Measurements from ENCODE around the gene VTI1A. TPM values are rescaled to one million over a fixed set of nuclear protein-coding genes. Genes with fewer than 3 reads are reported as not detected.

VTI1A gene
- total and polyA plus RNA-seq, 2 experiments from 2014 or later = 20.4 to 39.8 TPM

DNA sequence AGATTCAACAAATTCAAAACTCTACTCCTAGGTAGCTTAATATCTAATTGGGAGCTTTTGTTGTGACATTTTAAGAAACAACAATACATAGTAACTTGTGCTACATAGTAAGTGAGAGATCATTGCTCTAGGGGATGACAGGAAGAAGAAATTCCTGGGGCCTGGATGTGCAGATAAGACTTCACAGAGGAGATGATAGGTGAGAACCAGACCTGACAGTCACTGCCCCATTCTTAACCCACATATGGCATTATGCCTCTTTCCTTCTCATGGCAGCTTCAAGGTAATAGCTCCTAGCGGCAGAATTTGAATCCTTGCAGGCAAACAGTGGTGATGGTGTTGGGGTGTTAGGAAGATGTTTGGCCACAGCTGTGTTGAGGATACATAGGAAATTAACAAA, 233.6 kb downstream of the VTI1A start:
- Histone ChIP-seq H3K9me2 (replicated peaks; ENCODE audit: insufficient read depth) (no peaks in the 10 kb centered on the region), H3K36me3 (replicated peaks; ENCODE audit: insufficient read depth, low read depth) (no peaks in the 10 kb centered on the region), H3K4me3 (no peak overlapping the region), H3K27me3 (no peaks in the 10 kb centered on the region), H3K79me2 (no peaks in the 10 kb centered on the region), H3K4me1 (ENCODE audit: insufficient read depth) (peaks cover 22% of the 10 kb centered on the region), H4K20me1 (ENCODE audit: insufficient read depth, poor library complexity, severe bottlenecking) (no peaks in the 10 kb centered on the region), H3K27ac (no peak overlapping the region), H3K4me2 (no peak overlapping the region), H2AFZ (no peak overlapping the region), H3K9me3 (ENCODE audit: low read depth) (no peaks in the 10 kb centered on the region)
- DNase-seq (ENCODE audit: low spot score) = no peak
- 85% methylated on average over 1 of the region's 1 CpG for WGBS (ENCODE audit: low lambda C conversion rate, missing lambda C conversion rate)
- TF ChIP-seq EZH2 (IDR thresholded peaks at IDR 0.05; ENCODE audit: borderline replicate concordance) (no peak), EZH2phosphoT487 (IDR thresholded peaks at IDR 0.05; ENCODE audit: low read depth, severe bottlenecking, unreplicated experiment) (no peak)
- TF ChIP-seq, protein P1, sequence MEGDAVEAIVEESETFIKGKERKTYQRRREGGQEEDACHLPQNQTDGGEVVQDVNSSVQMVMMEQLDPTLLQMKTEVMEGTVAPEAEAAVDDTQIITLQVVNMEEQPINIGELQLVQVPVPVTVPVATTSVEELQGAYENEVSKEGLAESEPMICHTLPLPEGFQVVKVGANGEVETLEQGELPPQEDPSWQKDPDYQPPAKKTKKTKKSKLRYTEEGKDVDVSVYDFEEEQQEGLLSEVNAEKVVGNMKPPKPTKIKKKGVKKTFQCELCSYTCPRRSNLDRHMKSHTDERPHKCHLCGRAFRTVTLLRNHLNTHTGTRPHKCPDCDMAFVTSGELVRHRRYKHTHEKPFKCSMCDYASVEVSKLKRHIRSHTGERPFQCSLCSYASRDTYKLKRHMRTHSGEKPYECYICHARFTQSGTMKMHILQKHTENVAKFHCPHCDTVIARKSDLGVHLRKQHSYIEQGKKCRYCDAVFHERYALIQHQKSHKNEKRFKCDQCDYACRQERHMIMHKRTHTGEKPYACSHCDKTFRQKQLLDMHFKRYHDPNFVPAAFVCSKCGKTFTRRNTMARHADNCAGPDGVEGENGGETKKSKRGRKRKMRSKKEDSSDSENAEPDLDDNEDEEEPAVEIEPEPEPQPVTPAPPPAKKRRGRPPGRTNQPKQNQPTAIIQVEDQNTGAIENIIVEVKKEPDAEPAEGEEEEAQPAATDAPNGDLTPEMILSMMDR (IDR thresholded peaks at IDR 0.05; ENCODE audit: poor library complexity) = no peak

DNA sequence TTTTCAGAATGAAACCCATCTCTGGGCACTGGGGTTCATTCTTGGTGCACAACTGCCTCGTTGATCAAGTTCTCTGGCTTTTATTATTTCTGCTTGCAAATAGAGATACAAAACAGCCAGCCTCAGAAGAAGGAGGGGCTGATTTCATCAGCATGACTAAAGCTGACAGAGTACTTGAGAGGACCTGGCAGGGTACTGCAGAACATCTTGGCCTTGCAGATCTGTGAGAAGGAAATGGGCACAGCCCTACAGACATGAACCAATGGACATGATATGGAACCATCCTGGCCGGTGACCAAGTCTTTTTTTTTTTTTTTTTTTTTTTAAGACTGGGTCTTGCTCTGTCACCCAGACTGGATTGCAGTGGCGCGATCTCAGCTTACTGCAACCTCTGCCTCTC, 240.6 kb downstream of the VTI1A start:
- Histone ChIP-seq H3K9me3 (ENCODE audit: low read depth) (no peaks in the 10 kb centered on the region), H3K27ac (no peak overlapping the region), H4K20me1 (ENCODE audit: insufficient read depth, poor library complexity, severe bottlenecking) (no peaks in the 10 kb centered on the region), H3K9me2 (replicated peaks; ENCODE audit: insufficient read depth) (no peaks in the 10 kb centered on the region), H3K4me2 (no peak overlapping the region), H2AFZ (no peak overlapping the region), H3K4me3 (no peak overlapping the region), H3K36me3 (replicated peaks; ENCODE audit: insufficient read depth, low read depth) (no peaks in the 10 kb centered on the region), H3K27me3 (no peaks in the 10 kb centered on the region), H3K4me1 (ENCODE audit: insufficient read depth) (no peaks in the 10 kb centered on the region), H3K79me2 (no peaks in the 10 kb centered on the region)
- DNase-seq (ENCODE audit: low spot score) = peak; percentile 23
- TF ChIP-seq EZH2 (IDR thresholded peaks at IDR 0.05; ENCODE audit: borderline replicate concordance) (no peak), EZH2phosphoT487 (IDR thresholded peaks at IDR 0.05; ENCODE audit: low read depth, severe bottlenecking, unreplicated experiment) (no peak)
- TF ChIP-seq, protein P1 (IDR thresholded peaks at IDR 0.05; ENCODE audit: poor library complexity) = no peak
- WGBS (ENCODE audit: low lambda C conversion rate, missing lambda C conversion rate) = 82% methylated on average over 4 of the region's 4 CpGs

DNA sequence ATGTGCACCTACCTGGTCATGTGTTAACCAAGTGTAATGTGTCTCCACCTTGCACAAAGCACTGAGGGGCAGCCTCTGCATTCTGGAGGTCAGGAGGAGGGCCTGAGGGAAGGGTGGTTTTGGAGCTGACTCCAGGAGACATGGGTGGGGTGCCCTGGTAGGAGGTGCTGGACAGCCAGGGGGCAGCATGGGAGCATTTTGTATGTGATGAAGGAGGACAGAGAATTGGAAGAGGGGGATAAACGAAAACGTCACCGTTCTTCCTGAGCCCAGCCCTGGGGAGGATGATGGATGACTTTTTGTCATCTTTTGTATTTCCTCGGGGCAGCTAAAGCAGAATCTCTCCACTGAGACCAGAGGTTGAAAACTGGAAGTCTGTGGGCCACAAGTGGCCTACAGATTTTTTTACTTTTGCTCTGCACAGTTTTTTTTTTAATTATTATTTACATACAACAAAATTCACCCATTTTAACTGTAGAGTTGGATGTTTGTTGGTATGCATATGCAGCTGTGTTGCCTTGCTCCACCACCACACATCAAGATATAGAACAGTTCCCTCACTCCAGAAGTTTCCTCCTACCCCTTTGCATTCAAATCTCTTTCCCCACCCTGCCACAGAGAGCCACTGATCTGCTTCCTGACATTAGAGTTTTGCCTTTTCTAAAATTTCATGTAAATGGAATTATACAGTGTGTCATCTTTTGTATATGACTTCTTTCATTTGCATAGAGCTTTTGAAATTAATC, 242.5 kb downstream of the VTI1A start:
- Histone ChIP-seq H4K20me1 (ENCODE audit: insufficient read depth, poor library complexity, severe bottlenecking) (no peaks in the 10 kb centered on the region), H3K27me3 (no peaks in the 10 kb centered on the region), H3K4me2 (no peak overlapping the region), H3K79me2 (no peaks in the 10 kb centered on the region), H3K27ac (no peak overlapping the region), H3K36me3 (replicated peaks; ENCODE audit: insufficient read depth, low read depth) (no peaks in the 10 kb centered on the region), H3K4me1 (ENCODE audit: insufficient read depth) (no peaks in the 10 kb centered on the region), H3K9me3 (ENCODE audit: low read depth) (no peaks in the 10 kb centered on the region), H2AFZ (no peak overlapping the region), H3K9me2 (replicated peaks; ENCODE audit: insufficient read depth) (no peaks in the 10 kb centered on the region), H3K4me3 (no peak overlapping the region)
- TF ChIP-seq EZH2phosphoT487 (IDR thresholded peaks at IDR 0.05; ENCODE audit: low read depth, severe bottlenecking, unreplicated experiment) = no peak
- TF ChIP-seq, protein P1 (IDR thresholded peaks at IDR 0.05; ENCODE audit: poor library complexity) = peak; percentile 35
- peak; percentile 27 for DNase-seq (ENCODE audit: low spot score)
- WGBS (ENCODE audit: low lambda C conversion rate, missing lambda C conversion rate) = 26% methylated on average over 4 of the region's 4 CpGs
